ENCODE data around the gene FAU.
A peak's percentile ranks its signal among the peaks of the same experiment; 100 is the strongest.

FAU gene

GRCh38 chr11:65121865-65122696, at the start of gene FAU, which contains the start of gene MRPL49:
FAU (minus strand) TSS chr11:65122134; CDS start chr11:65121813, 321 bp downstream.
MRPL49 (plus strand) TSS chr11:65122321; CDS start chr11:65122347, 26 bp downstream.
- peak within 1 kb of the TSS; percentile 88 for H3K27ac ChIP-seq
- DNase-seq (ENCODE audit: low spot score), result peak; percentile 92
- CTCF ChIA-PET, result interaction anchor here (0.6 to 1.5 kb wide), 7 partner anchors 10 to 70 kb away, joined by 3 to 12 read pairs (median 3); partner anchors contain the start of gene TM7SF2
- POLR2A ChIA-PET (ENCODE audit: low non-redundant PET), result interaction anchor here (0.6 to 1.9 kb wide), 10 partner anchors 9 to 260 kb away, joined by 3 to 9 read pairs (median 7); partner anchors contain the start of genes CAPN1, SYVN1 and TM7SF2
- TF ChIP-seq, protein P1, sequence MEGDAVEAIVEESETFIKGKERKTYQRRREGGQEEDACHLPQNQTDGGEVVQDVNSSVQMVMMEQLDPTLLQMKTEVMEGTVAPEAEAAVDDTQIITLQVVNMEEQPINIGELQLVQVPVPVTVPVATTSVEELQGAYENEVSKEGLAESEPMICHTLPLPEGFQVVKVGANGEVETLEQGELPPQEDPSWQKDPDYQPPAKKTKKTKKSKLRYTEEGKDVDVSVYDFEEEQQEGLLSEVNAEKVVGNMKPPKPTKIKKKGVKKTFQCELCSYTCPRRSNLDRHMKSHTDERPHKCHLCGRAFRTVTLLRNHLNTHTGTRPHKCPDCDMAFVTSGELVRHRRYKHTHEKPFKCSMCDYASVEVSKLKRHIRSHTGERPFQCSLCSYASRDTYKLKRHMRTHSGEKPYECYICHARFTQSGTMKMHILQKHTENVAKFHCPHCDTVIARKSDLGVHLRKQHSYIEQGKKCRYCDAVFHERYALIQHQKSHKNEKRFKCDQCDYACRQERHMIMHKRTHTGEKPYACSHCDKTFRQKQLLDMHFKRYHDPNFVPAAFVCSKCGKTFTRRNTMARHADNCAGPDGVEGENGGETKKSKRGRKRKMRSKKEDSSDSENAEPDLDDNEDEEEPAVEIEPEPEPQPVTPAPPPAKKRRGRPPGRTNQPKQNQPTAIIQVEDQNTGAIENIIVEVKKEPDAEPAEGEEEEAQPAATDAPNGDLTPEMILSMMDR (conservative IDR thresholded peaks at IDR 0.05; ENCODE audit: low read depth), result no peak

DNA sequence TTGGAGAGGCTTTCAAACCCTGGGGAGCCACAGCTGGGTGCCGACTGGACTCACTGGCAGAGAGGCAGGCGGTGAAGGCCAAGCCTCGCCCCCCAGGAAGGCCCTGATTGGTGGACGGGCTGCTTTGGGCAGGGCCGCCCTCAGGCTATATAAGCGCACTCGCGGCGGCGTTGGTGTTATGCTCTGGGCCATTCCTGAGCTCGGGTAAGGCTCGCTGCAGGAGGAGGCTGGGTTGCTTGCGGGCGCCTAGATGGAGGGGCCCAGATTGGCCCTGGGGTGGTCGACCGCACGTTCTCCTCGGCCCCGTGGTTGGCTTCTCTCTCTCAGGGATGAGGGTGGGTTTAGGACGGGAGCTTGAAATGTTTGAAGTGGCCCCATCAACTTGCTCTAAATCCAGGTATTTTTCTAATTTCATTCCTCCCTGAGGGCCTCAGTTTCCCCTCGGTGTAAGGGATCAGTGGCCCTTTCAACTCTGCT, 48.2 kb upstream of the FAU start, which contains the start of gene SPDYC:
Gene SPDYC (plus strand): TSS at position 176 of the 477 bp plus-strand sequence. CDS start 1,125 bp downstream, outside the sequence.
- H3K27ac ChIP-seq, result peak within 1 kb of the TSS; percentile 31
- TF ChIP-seq, protein P1 (conservative IDR thresholded peaks at IDR 0.05; ENCODE audit: low read depth), result no peak
- ChIA-PET POLR2A (ENCODE audit: low non-redundant PET) (no interaction called here), CTCF (no interaction called here)
- DNase-seq (ENCODE audit: low spot score), result no peak

- TF ChIP-seq, protein P1 (conservative IDR thresholded peaks at IDR 0.05; ENCODE audit: low read depth), result no peak
- peak overlapping the region; percentile 31 for H3K27ac ChIP-seq
- no peak for DNase-seq (ENCODE audit: low spot score)
- CTCF ChIA-PET, result no interaction called here
- POLR2A ChIA-PET (ENCODE audit: low non-redundant PET), result interaction anchor here (0.5 kb wide), 1 partner anchor 22 kb away, joined by 4 read pairs; no protein-coding TSS in a partner anchor
Observed at GRCh38 chr11:65169164-65169641, 47.3 kb upstream of the FAU start.

DNA sequence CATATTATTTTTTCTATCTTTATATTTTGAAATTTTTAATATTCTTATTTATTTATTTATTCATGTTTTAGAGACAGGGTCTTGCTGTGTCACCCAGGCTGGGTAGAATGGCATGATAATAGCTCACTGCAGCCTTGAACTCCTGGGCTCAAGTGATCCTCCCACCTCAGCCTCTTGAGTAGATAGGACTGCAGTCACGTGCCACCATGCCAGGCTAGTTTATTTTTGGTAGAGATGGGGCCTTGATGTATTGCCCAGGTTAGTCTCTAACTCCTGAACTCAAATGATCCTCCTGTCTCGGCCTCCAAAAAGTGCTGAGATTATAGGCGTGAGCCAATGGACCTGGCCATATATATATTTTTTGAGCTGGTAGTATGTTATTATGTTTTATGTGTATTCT, 45.7 kb upstream of the FAU start:
- H3K27ac ChIP-seq, result no peak overlapping the region
- no peak for DNase-seq (ENCODE audit: low spot score)
- ChIA-PET POLR2A (ENCODE audit: low non-redundant PET) (no interaction called here), CTCF (no interaction called here)
- TF ChIP-seq, protein P1 (conservative IDR thresholded peaks at IDR 0.05; ENCODE audit: low read depth), result no peak

GRCh38 chr11:65166893-65167292, 45.0 kb upstream of the FAU start:
- TF ChIP-seq, protein P1 (conservative IDR thresholded peaks at IDR 0.05; ENCODE audit: low read depth), result no peak
- H3K27ac ChIP-seq, result no peak overlapping the region
- CTCF ChIA-PET, result no interaction called here
- POLR2A ChIA-PET (ENCODE audit: low non-redundant PET), result no interaction called here
- no peak for DNase-seq (ENCODE audit: low spot score)

Data from RWPE1 (cell line).